Gastrocnemius medialis (tissue), 4 donors: ENCODE data around the gene RHPN2. TPM values are rescaled to one million over a fixed set of nuclear protein-coding genes. Genes with fewer than 3 reads are reported as not detected.
"Not testable (repeated sequence)": the region's sequence is repeated elsewhere in the genome, so short reads cannot be mapped to it uniquely, and the experiment has no call there.

Source experiments
- ATAC-seq, 2 donors: fragments of 150-250 bp; one replicate each; pipeline ENCODE4 v1.9.1; 2016
- DNase-seq, 2 donors: peaks; one replicate each; pipeline ENCODE4 v3.0.0-alpha.2; 2019
- H3K27ac ChIP-seq, 4 donors: fragments of 200-600 bp; sonication (generic); 1 replicate in 1 of 4; 2 replicates in 3 of 4; pipeline ENCODE4 v1.5.1; 2016 to 2018; ENCODE audit warnings: mild to moderate bottlenecking in 2 of 4, moderate library complexity in 1 of 4
- H3K27me3 ChIP-seq, 3 donors: fragments of 200-600 bp; sonication (generic) in 2 of 3; 1 replicate in 1 of 3; 2 replicates in 2 of 3; pipeline versions ENCODE4 v1.5.1 to v1.6.0; 2016 to 2019; ENCODE audit warnings: mild to moderate bottlenecking in 1 of 3, moderate library complexity in 1 of 3
- H3K36me3 ChIP-seq, 2 donors: fragments of 200-600 bp; sonication (generic) in 1 of 2; one replicate each; pipeline ENCODE4 v1.5.1; 2017 to 2018
- H3K4me1 ChIP-seq, 2 donors: fragments of 200-600 bp; sonication (generic) in 1 of 2; one replicate each; pipeline ENCODE4 v1.5.1; 2016 to 2017; ENCODE audit warnings: mild to moderate bottlenecking in 2 of 2
- H3K4me3 ChIP-seq, 4 donors: fragments of 200-600 bp; sonication (generic) in 3 of 4; 1 replicate in 1 of 4; 2 replicates in 3 of 4; pipeline ENCODE4 v1.5.1; 2016 to 2019; ENCODE audit warnings: mild to moderate bottlenecking in 2 of 4
- H3K9me3 ChIP-seq, 3 donors: fragments of 200-600 bp; sonication (generic) in 2 of 3; 1 replicate in 1 of 3; 2 replicates in 2 of 3; pipeline ENCODE4 v1.5.1; 2016 to 2019
- CTCF ChIP-seq, 5 experiments: fragments of 450-650 bp in 3 of 5; fragments of 200-600 bp in 2 of 5; sonication (generic) in 2 of 5; IDR thresholded peaks in 4 of 5; conservative IDR thresholded peaks in 1 of 5; 1 replicate in 4 of 5; 2 replicates in 1 of 5; pipeline ENCODE4 v1.5.1; 2016 to 2019; ENCODE audit warnings: antibody characterized with exemption in 5 of 5, mild to moderate bottlenecking in 3 of 5, moderate library complexity in 3 of 5
- POLR2A ChIP-seq, 2 donors: fragments of 450-650 bp; IDR thresholded peaks; one replicate each; pipeline ENCODE4 v1.6.1; 2017; ENCODE audit warnings: antibody characterized with exemption in 2 of 2, mild to moderate bottlenecking in 2 of 2, moderate library complexity in 2 of 2
- in situ Hi-C, 4 donors: fragments of 200-750 bp; cut with MboI; loops; one replicate each; pipeline versions ENCODE4 v1.15.0 to v1.8.0; 2017; ENCODE audit warnings: low sequenced_read_pairs in 4 of 4
- intact Hi-C: fragments of 100-400 bp; cut with DNase I; formaldehyde crosslinking; loops from one replicate; pipeline ENCODE4 v1.15.1; 2023; ENCODE audit warnings: low total_unique reads
- total RNA-seq, 4 donors: library from RNA; depleted of rRNA; stranded (reverse); fragments of >200 nt; gene quantifications; one replicate each; pipeline versions ENCODE4 v1.1.0 to v1.2.3, GENCODE V29; 2016

The RHPN2 gene
- total RNA-seq, 4 donors from 2014 or later, result 0.39 to 0.71 (median 0.70) TPM; not detected in 1

GRCh38 chr19:33008738-33009137 is 56.0 kb downstream of the RHPN2 start:
- Histone ChIP-seq H3K9me3 (no peaks in the 10 kb centered on the region), H3K4me1 (no peaks in the 10 kb centered on the region), H3K4me3 (no peak overlapping the region), H3K27me3 (no peaks in the 10 kb centered on the region), H3K36me3 (no peaks in the 10 kb centered on the region), H3K27ac (no peak overlapping the region)
- ATAC-seq (no peak), DNase-seq (no peak)
- intact Hi-C loops, result no loop called here
- in situ Hi-C loops, result no loop called here
- TF ChIP-seq CTCF (IDR thresholded peaks at IDR 0.05 in 4 of 5, conservative IDR thresholded peaks at IDR 0.05 in 1 of 5), result no peak
- TF ChIP-seq POLR2A (IDR thresholded peaks at IDR 0.05), result no peak

GRCh38 chr19:33005440-33005839 is 59.2 kb downstream of the RHPN2 start:
- TF ChIP-seq CTCF (IDR thresholded peaks at IDR 0.05 in 4 of 5, conservative IDR thresholded peaks at IDR 0.05 in 1 of 5), result no peak
- no peak for TF ChIP-seq POLR2A (IDR thresholded peaks at IDR 0.05)
- Histone ChIP-seq H3K27ac (no peak overlapping the region), H3K36me3 (no peaks in the 10 kb centered on the region), H3K27me3 (no peaks in the 10 kb centered on the region), H3K9me3 (no peaks in the 10 kb centered on the region), H3K4me3 (no peak overlapping the region), H3K4me1 (no peaks in the 10 kb centered on the region)
- no peak for ATAC-seq
- DNase-seq, result no peak
- intact Hi-C loops, result no loop called here
- in situ Hi-C loops, result no loop called here

- H3K4me3 ChIP-seq, in situ Hi-C loops, H3K9me3 ChIP-seq, DNase-seq, H3K36me3 ChIP-seq, H3K27ac ChIP-seq, ATAC-seq, H3K4me1 ChIP-seq, H3K27me3 ChIP-seq, intact Hi-C loops: not testable (repeated sequence)
Measured at GRCh38 chr19:33003424-33004024, 61.2 kb downstream of the RHPN2 start.

- H3K27ac ChIP-seq, H3K9me3 ChIP-seq, H3K36me3 ChIP-seq, in situ Hi-C loops, H3K4me1 ChIP-seq, H3K4me3 ChIP-seq, intact Hi-C loops, DNase-seq, ATAC-seq, H3K27me3 ChIP-seq: not testable (repeated sequence)
Measured at GRCh38 chr19:33002126-33002865, 62.4 kb downstream of the RHPN2 start.

GRCh38 chr19:33000910-33001309 is 63.8 kb downstream of the RHPN2 start:
- Histone ChIP-seq H3K9me3 (no peaks in the 10 kb centered on the region), H3K4me3 (no peak overlapping the region), H3K27me3 (no peaks in the 10 kb centered on the region), H3K4me1 (no peaks in the 10 kb centered on the region), H3K27ac (no peak overlapping the region), H3K36me3 (no peaks in the 10 kb centered on the region)
- in situ Hi-C loops, result no loop called here
- intact Hi-C loops, result no loop called here
- no peak for TF ChIP-seq CTCF (IDR thresholded peaks at IDR 0.05 in 4 of 5, conservative IDR thresholded peaks at IDR 0.05 in 1 of 5)
- no peak for TF ChIP-seq POLR2A (IDR thresholded peaks at IDR 0.05)
- DNase-seq, result no peak
- no peak for ATAC-seq
